Measurements from ENCODE around the gene CUX1. TPM values are rescaled to one million over a fixed set of nuclear protein-coding genes. Genes with fewer than 3 reads are reported as not detected.

CUX1 gene
- total and polyA plus RNA-seq, 2 donors (not counting 1 experiment from before 2014, with no cell fraction given) = 10.8 to 86.5 TPM

DNA sequence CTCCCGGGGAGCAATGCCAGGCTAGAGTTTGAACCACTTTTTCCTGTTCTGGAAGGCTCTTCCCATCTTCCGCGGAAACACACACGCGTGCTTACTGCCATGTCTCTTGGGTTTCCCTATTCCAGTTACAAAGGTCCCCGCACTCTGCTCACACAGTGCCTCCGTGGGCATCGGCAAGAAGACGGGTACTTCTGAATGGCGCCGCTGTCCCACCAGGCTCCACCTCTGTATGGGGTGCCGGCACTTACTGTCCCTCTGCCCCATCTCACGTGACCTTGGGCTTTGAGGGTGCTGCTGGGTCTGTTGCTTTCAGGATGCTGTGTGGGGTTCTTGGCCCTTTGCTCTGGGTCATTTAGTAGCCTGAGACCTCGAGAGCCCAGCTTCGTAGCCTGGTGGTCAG lies 298.5 kb downstream of the CUX1 start:
- Mint-ChIP-seq H3K9me3 (ENCODE audit: insufficient read depth) (no peaks in the 10 kb centered on the region), H3K27me3 (no peaks in the 10 kb centered on the region), H3K27ac (no peak overlapping the region), H3K4me3 (no peak overlapping the region), H3K4me1 (no peaks in the 10 kb centered on the region)
- H3K4me3 ChIP-seq (ENCODE audit: control extremely low read depth in 1 of 5, extremely low read depth in 1 of 5, insufficient read depth in 1 of 5, low read depth in 2 of 5, low read length in 4 of 5) = no peak overlapping the region
- ChIA-PET CTCF (no interaction called here), POLR2A (no interaction called here)
- H2AFZ ChIP-seq (ENCODE audit: insufficient read depth, low read depth, low read length, poor library complexity, severe bottlenecking) = no peak overlapping the region
- no peak overlapping the region for H3K9ac ChIP-seq (ENCODE audit: low read length)
- DNase-seq = no peak
- H3K4me1 ChIP-seq (ENCODE audit: control insufficient read depth in 2 of 2, insufficient read depth in 2 of 2, low read length in 2 of 2) = no peaks in the 10 kb centered on the region
- no peaks in the 10 kb centered on the region for H3K27me3 ChIP-seq (replicated peaks in 1 of 4; ENCODE audit: control extremely low read depth in 1 of 4, control insufficient read depth in 3 of 4, insufficient read depth in 4 of 4, low read length in 3 of 4)
- no peaks in the 10 kb centered on the region for H4K20me1 ChIP-seq (ENCODE audit: control insufficient read depth, insufficient read depth, low read length, poor library complexity, severe bottlenecking)
- H3K36me3 ChIP-seq (replicated peaks in 1 of 2; ENCODE audit: control extremely low read depth in 1 of 2, control insufficient read depth in 1 of 2, extremely low read depth in 1 of 2, insufficient read depth in 2 of 2, low read length in 1 of 2) = peaks cover 2 to 32% of the 10 kb centered on the region in 2 experiments
- no peak for ATAC-seq (ENCODE audit: low read depth)
- WGBS (ENCODE audit: insufficient coverage) = 99% methylated on average over 13 of the region's 15 CpGs
- H3K4me2 ChIP-seq (replicated peaks; ENCODE audit: low read depth, low read length, poor library complexity, severe bottlenecking) = no peak overlapping the region
- intact Hi-C loops (cut with micrococcal nuclease) = no loop called here
- no peaks in the 10 kb centered on the region for H3K9me3 ChIP-seq (ENCODE audit: control extremely low read depth in 1 of 3, control insufficient read depth in 2 of 3, insufficient read depth in 1 of 3, low read length in 2 of 3)
- TF ChIP-seq EZH2 (IDR thresholded peaks at IDR 0.05; ENCODE audit: borderline replicate concordance, insufficient read depth, low read depth, low read length, poor library complexity, severe bottlenecking) = no peak
- TF ChIP-seq CTCF (IDR thresholded peaks at IDR 0.05) = no peak
- H3K79me2 ChIP-seq (ENCODE audit: control insufficient read depth, insufficient read depth, low read length) = no peaks in the 10 kb centered on the region
- no peak overlapping the region for H3K27ac ChIP-seq (ENCODE audit: low read length in 2 of 2)

DNA sequence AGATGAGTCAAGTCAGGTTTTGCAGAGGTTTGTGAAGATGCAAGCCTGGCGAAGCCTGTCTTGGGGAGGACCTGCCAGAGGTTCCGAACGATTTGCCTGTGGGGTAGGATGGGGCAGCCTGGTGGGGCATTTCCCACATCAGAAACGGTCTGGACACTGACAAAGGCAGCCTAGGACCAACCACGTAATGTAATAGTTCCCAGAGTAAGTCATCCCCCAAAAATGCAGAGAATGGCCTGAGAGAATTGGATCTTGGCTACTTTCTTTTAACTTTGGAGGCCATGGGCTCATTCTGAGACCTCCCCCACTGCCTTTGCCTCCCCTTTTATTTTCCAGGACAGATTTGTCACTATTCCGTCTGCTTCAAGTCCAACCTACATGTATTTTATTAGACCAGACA lies 300.3 kb downstream of the CUX1 start:
- Histone ChIP-seq H3K4me2 (replicated peaks; ENCODE audit: low read depth, low read length, poor library complexity, severe bottlenecking) (no peak overlapping the region), H3K27ac (ENCODE audit: low read length in 2 of 2) (no peak overlapping the region), H2AFZ (ENCODE audit: insufficient read depth, low read depth, low read length, poor library complexity, severe bottlenecking) (no peak overlapping the region), H3K4me3 (ENCODE audit: control extremely low read depth in 1 of 5, extremely low read depth in 1 of 5, insufficient read depth in 1 of 5, low read depth in 2 of 5, low read length in 4 of 5) (no peak overlapping the region), H3K4me1 (ENCODE audit: control insufficient read depth in 2 of 2, insufficient read depth in 2 of 2, low read length in 2 of 2) (peaks cover 3 to 8% of the 10 kb centered on the region in 2 donors), H3K9ac (ENCODE audit: low read length) (no peak overlapping the region), H3K27me3 (replicated peaks in 1 of 4; ENCODE audit: control extremely low read depth in 1 of 4, control insufficient read depth in 3 of 4, insufficient read depth in 4 of 4, low read length in 3 of 4) (no peaks in the 10 kb centered on the region), H3K36me3 (replicated peaks in 1 of 2; ENCODE audit: control extremely low read depth in 1 of 2, control insufficient read depth in 1 of 2, extremely low read depth in 1 of 2, insufficient read depth in 2 of 2, low read length in 1 of 2) (peaks cover 2 to 27% of the 10 kb centered on the region in 2 experiments), H4K20me1 (ENCODE audit: control insufficient read depth, insufficient read depth, low read length, poor library complexity, severe bottlenecking) (no peaks in the 10 kb centered on the region), H3K9me3 (ENCODE audit: control extremely low read depth in 1 of 3, control insufficient read depth in 2 of 3, insufficient read depth in 1 of 3, low read length in 2 of 3) (no peaks in the 10 kb centered on the region), H3K79me2 (ENCODE audit: control insufficient read depth, insufficient read depth, low read length) (no peaks in the 10 kb centered on the region)
- H3K4me3 Mint-ChIP-seq = no peak overlapping the region
- ChIA-PET CTCF (no interaction called here), POLR2A (no interaction called here)
- no peak overlapping the region for H3K27ac Mint-ChIP-seq
- ATAC-seq (ENCODE audit: low read depth) (no peak), DNase-seq (no peak)
- WGBS (ENCODE audit: insufficient coverage) = 95% methylated on average over 4 of the region's 6 CpGs
- intact Hi-C loops (cut with micrococcal nuclease) = no loop called here
- no peak for TF ChIP-seq EZH2 (IDR thresholded peaks at IDR 0.05; ENCODE audit: borderline replicate concordance, insufficient read depth, low read depth, low read length, poor library complexity, severe bottlenecking)
- no peak for TF ChIP-seq CTCF (IDR thresholded peaks at IDR 0.05)
- H3K9me3 Mint-ChIP-seq (ENCODE audit: insufficient read depth) = no peaks in the 10 kb centered on the region
- H3K27me3 Mint-ChIP-seq = no peaks in the 10 kb centered on the region
- H3K4me1 Mint-ChIP-seq = peaks cover 9% of the 10 kb centered on the region
